ENCODE data around the gene APIP.

DNA sequence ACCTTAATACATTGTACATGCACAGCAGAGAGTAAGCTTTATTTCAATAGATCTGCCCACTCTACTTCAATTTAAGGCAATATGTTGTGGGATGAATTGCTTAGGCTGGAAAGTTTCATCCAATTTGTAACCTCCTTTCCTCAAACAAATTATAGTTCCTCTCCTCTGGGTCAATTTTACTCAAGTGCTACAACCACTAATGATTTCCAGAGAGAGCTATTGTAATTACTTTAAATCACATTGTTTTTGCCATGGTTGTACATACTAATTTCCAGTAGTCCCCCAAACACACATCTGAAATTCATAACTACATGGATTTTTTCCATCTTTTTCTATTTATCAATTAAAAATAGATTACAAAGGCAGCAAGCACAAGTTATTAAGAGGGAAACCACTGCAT, 72.9 kb downstream of the APIP start:
- TF ChIP-seq, protein P1, sequence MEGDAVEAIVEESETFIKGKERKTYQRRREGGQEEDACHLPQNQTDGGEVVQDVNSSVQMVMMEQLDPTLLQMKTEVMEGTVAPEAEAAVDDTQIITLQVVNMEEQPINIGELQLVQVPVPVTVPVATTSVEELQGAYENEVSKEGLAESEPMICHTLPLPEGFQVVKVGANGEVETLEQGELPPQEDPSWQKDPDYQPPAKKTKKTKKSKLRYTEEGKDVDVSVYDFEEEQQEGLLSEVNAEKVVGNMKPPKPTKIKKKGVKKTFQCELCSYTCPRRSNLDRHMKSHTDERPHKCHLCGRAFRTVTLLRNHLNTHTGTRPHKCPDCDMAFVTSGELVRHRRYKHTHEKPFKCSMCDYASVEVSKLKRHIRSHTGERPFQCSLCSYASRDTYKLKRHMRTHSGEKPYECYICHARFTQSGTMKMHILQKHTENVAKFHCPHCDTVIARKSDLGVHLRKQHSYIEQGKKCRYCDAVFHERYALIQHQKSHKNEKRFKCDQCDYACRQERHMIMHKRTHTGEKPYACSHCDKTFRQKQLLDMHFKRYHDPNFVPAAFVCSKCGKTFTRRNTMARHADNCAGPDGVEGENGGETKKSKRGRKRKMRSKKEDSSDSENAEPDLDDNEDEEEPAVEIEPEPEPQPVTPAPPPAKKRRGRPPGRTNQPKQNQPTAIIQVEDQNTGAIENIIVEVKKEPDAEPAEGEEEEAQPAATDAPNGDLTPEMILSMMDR (IDR thresholded peaks at IDR 0.05; ENCODE audit: insufficient read depth, low read length, poor library complexity, severe bottlenecking), result no peak
- TF ChIP-seq EZH2phosphoT487 (conservative IDR thresholded peaks at IDR 0.05; ENCODE audit: low read length), result no peak

Data from SU-DHL-6 (cell line).